T-helper 2 cell treated with Interferon-gamma antibody and Interleukin-4, amounts not matched to agents 100 ng/mL and 5 ng/mL, for 36 hours (primary cell): Measurements from ENCODE around the gene NAB1. TPM values are rescaled to one million over a fixed set of nuclear protein-coding genes. Genes with fewer than 3 reads are reported as not detected.
"Not testable (repeated sequence)": the region's sequence is repeated elsewhere in the genome, so short reads cannot be mapped to it uniquely, and the experiment has no call there.

Source experiments
- intact Hi-C: fragments of 100-400 bp; cut with micrococcal nuclease; formaldehyde crosslinking; loops from one replicate; pipeline ENCODE4 v1.15.1; 2023
- total RNA-seq: library from RNA; stranded (reverse); gene quantifications from 2 replicates; pipeline ENCODE4 v1.2.3, GENCODE V29; 2022

Gene NAB1
- total RNA-seq, 1 donor from 2014 or later, result 27.0 TPM

DNA sequence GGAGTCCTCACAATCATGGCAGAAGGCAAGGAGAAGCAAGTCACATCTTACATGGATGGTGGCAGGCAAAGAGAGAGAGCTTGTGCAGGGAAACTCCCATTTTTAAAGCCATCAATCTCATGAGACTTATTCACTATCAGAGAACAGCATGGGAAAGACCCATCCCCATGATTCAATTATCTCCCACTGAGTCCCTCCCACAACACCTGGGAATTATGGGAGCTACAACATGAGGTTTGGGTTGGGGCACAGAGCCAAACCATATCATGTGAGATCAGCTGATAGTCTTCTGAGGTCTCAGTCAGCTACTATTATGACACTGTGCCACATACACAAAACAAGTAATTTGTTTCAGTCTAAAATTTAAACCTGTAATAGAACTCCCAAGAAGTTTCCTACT, 59.8 kb downstream of the NAB1 start:
- intact Hi-C loops, result not testable (repeated sequence)

DNA sequence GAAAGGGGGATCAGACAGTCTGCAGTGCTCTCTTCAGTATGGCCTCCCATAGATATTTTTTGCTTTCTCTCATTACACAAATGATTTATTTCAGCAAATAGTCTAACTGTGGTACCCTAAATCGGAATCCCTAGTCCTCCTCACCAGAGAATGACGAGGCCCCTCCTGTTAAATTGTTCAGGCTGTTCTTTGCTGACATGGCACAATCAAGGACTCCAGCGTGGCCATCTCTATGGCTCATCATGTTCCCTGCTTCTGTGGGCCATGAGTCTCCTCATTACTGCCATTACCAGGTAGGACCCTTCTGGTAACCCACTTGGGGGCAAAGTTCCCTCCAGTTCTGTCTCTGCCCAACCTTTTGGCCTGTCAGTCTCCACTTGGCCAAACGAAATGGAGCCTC, 62.2 kb downstream of the NAB1 start:
- intact Hi-C loops, result no loop called here

DNA sequence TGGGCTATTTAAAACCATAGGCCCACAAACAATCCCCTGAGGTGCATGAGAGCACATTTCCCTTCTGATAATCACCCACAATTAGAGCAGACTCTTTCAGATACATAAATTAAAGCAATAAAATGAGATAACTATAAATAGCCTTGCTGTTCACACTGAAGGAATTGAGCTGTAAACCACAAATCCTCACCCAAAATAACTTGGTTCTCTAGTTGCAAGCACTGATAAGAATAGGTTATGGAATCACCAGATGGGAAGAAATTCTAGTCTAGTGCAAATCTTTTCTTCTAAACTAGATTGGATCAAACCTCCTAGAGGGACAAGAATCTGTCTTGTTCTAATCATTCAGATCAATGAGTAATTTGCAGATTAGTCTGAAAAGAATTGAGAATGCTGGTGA, 64.6 kb downstream of the NAB1 start:
- intact Hi-C loops, result no loop called here

DNA sequence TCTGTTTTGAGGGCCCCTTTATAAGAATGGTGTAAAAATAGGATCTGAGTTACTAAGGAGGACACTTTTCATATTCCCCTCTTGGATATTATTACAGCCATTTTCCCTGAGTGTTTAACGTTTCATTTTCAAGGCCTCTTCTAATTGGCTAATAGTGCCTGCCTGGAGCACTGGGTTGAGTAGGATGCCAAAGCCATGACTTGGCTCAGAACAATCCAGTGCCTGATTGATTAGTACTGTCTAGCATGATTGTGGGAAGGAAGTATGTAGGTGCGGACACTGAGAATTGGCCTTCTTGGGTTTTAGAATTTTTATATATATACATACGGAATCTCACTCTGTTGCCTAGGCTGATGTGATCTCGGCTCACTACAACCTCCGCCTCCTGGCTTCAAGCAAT, 66.1 kb downstream of the NAB1 start:
- intact Hi-C loops, result no loop called here

DNA sequence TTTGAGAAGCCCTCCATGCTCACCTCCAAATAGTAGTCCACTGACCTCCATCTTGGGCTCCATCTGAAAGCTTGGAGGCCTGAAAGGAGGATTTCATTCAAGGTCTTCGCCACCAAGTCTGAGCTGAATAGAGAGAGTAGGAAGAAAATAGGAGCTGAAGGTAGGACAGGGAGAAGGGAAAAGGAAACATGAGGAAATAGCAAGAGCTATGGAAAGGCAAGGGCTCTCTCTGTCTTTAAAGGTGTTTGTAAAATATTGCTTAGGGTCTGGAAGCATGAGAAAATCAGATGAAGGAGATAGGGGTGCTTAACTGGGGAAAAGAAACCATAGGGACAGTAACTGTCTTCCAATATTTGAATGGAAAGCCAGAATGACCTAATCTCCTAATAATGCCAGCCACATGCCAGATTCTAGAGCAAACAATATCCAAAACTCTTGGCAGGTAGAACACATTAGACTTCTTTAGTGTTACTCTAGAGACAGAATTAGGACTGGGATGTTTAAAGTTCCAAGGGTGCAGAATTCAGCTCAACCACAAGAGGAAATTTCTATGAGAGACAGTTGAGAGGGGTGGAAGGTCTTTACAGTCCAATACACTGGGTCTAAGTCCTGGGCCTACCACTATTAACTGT, 67.4 kb downstream of the NAB1 start:
- intact Hi-C loops, result no loop called here

DNA sequence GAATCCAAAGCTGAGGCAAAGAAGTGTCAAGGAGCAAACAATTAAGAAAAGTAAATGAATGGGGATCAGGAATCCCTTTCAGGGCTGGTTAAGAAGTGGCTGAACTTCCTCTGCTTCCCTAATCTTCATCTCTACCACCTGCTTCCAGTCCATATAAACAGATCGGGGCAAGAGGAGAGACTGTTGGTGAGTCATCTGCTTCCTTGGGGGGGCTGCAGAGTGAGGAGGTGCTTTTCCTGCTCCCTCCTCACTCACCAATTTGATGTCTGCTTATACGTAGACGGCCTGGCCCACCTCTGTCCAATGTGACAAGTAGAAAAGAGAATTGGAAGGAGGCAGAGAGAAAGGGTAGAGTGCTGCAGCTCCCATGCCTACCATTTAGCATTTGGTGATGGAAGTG, 68.4 kb downstream of the NAB1 start:
- intact Hi-C loops, result no loop called here

DNA sequence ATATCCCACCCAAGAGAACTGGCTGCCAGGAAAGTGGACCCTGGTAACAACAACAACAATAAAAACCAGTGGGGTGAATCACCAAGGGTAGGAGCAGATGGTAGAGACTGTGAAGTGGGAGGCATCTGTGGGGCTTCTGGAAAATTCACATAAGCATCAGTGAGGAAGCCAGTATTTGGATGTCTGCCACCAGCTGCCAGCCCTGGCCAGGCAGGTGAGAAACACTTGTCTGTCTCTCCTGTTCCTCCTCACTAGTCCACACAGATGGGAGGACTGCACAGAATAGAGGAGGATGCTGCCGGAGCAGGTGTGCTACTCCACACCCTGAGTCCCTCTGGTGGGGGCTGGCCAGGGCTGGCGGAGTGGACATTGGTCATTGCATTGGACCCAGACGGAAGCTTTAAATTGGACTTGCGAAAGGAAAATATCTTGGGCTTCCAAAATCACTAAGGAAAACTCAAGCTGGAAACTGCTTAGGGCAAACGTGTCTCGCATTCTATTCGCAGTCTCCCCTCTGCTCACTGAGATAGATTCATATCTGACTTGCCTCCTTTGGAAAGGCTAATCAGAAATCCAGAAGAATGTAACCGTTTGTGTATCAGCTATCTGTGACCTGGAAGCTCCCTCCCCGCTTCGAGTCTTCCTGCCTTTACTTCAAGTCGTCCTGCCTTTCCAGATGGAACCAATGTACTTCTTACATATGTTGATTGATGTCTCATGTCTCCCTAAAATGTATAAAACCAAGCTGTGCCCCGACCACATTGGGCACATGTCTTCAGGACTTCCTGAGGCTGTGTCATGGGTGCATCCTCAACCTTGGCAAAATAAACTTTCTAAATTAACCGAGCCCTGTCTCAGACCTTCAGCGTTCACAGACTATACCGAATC, 69.1 kb downstream of the NAB1 start:
- intact Hi-C loops, result no loop called here

DNA sequence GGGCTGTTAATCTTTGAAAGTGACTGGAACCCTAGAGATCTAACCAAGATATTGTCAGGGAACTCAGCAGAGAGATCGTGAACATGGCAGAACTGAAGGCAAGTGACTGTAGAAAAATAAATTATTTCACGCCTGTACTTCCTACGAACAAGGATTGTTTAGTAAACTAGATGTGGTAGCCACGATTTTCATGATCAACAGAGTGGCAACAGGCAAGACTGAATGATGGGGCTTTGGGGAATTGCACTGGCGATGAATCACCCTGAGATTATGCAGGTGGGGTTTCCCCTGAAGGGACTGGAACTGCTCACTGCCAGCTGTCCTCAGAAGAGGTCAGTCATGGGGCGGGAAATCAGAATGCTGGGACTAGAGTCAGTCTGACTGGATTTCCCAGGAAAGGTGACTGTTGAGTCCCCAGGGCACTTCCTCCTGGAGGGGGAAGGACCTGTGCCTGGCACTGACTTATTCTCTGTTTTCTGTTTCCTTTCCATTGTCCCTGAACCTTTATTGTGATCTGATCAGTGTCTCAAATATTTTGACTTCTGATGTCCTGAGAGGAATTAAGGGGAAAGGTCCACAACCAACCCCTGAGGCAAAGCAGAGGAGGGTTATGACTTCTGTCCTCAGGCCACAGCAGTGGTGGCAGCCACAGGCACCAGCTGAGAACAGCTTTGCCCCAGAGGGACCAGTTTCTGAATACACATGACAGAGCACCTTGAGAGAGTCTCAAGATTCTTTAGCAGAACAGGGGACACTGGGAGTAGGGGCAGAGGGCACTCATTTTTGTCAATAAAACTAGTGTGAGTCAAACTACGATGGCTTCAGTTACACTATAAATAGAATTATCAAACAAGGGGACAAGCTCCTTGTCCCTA, 70.0 kb downstream of the NAB1 start:
- intact Hi-C loops, result no loop called here

DNA sequence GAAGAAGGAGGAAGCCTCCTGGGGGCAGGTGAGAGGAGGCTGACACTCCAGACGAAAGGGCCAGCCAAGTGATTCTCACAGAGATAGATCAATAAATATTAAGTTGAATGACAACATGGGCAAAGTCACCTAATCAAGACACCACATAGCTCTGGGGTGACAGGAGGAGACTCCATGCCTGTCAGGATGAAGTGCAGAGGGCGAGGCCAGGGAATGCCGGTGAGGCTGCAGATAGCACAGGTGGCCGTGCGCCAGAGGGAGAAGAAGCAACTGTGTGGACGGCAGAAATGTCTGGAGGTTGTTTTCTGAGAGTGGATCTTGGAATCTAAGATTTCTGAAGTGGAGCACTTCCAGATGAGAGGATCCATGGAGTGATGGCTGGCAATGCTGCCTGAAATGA, 71.4 kb downstream of the NAB1 start:
- intact Hi-C loops, result loop anchor here (5.0 kb wide), 2 partner anchors 38 to 42 kb away; no protein-coding TSS in a partner anchor

DNA sequence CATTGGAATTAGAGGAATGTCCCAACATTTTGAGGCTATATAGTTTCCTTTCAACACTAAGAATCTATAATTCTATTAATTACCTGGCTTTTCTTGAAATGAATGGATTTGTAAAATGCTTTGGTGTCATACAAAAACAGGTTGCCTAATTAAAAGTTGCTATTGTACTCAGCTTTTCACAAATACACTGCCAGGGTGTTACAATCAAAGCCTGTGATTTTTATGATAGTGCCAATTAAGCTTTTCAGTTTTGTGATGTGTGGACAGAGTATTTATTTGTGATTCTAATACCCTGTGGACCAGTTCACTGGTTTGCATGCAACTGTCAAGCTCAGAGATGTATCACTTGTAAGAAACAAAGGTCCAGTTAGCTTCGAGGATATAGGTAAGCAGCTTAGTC, 71.8 kb downstream of the NAB1 start:
- intact Hi-C loops, result loop anchor here (5.0 kb wide), 2 partner anchors 38 to 42 kb away; no protein-coding TSS in a partner anchor

DNA sequence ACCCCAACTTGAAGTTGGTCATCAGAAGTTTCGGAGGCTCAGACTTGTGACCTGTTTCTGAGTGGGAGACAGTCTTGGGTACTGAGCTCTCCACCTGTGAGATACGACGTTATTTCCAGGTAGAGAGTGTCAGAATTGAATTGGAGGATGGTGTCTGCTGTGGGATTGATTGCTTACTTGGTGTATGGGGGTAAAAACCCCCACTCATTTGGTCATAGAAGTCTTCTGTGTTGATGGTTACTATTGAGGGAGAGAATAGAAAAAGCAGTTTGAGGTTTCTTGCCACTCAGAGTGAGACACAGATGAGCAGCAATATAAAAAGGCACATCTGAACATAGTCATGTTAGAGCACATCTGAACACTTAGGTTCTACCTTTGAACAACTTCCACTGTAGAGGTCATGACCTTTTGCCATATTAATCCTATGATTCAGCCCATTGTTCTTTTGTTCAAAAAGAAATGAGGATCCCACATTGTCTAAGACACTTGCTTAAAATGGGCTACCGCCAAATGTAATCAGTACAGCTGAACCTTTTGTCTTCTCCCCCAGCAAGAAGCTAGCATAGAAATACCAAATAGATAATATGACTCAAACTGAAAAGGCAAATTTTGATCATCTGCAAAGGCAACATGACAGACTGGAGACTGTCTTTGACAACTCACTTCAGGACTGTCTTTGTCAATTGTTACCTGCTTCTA, 73.3 kb downstream of the NAB1 start:
- intact Hi-C loops, result loop anchor here (5.0 kb wide), 2 partner anchors 40 kb away; no protein-coding TSS in a partner anchor

DNA sequence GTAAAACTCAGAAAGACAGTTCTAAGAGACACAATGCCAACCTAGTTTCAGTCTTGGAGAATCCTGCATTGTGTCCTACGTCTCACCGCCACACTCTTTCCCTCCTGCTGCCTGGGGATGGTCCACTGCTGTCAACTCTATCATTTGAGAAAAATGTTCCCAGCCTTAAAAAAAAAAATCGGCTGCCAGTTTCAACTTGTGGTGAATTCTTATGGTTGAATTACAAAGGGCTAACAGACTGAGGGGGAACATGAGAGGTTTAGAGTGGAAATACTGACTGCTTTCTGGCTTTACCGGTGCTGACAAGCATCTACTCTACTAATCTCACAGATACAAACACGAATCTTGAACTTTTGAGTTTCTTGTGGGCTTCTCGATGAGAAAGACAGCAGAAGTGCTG, 74.0 kb downstream of the NAB1 start:
- intact Hi-C loops, result loop anchor here (5.0 kb wide), 2 partner anchors 39 to 41 kb away; no protein-coding TSS in a partner anchor

DNA sequence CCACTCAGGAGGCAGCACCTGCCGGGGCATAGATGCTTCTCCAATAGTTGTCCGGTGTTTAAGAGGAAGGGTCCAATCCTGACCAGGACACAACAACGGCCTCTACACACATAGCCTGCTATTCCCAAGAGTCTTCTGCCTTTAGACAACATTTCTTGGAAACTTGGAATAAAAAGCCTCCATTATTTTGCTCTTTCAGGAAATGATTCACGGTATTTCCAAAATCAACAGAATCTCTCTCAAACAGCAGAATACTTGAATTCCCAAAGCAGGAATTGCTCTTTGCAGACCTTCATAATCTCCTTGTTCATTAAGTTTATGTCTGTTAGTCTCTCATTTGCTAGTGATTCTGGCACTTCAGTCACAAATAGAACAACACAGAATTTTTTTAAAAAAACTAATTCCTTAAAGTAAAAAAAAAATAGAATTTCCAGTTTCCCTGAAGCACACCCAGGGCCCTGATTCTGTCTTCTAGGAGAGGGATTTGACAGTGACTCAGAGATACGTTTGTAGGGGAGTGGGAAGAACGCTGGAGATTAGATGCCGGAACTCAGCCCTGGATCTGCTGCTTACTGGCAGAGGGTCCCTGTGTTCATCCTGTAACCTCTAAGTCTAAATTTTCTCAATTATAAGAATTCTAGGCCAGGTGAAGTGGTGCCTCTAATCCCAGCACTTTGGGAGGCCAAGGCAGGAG, 74.7 kb downstream of the NAB1 start:
- intact Hi-C loops, result loop anchor here (5.0 kb wide), 2 partner anchors 39 to 41 kb away; no protein-coding TSS in a partner anchor

DNA sequence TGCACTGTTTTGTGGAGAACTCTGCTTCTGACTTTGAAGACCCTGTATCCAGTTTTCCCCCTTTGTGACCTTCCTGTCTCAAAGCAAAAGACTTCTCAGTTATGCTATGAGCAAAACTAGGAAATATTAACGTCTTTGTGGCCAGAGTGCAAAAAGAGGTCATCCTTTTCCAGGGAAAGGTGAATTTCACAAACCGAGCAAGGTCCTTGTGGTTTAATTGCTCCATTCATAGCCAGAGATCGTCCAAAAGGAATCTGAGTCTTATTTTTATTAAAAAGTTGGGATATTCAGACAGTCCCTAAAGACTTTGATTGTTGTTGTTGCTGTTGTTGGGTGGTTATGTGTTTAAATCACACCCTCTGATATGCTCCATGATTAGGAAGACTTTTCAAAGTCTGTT, 77.4 kb downstream of the NAB1 start:
- intact Hi-C loops, result no loop called here

DNA sequence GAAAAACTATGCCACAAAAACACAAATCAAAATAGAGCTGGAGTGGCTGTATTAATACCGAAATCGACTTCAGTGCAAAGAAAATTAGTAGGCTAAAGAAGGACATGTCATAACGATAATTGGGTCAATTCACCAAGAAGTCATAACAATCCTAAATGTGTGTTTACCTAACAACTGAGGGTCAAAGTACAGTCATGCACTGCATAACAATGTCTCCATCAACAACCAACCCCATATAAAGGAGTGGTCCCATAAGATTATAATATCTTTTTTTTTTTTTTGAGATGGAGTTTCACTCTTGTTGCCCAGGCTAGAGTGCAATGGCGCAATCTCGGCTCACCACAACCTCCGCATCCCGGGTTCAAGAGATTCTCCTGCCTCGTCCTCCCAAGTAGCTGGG, 87.5 kb downstream of the NAB1 start:
- intact Hi-C loops, result no loop called here

DNA sequence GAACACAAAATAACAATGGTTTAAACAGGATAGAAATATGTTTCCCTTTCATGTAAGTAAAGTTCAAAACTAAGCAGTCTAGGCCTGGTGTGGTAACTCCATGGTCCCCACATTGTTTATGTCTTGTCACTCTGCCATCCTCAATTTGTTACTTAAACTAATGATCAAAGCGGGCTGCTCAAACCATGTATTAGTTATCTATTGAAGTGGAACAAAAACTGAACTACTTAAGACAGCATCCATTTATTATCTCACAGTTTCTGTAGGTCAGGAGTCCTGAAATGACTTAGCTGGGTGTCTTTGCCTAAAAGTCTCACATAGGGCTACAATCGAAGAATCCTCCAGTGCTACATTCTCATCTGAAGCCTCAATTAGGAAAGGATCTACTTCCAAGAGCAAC, 91.6 kb downstream of the NAB1 start:
- intact Hi-C loops, result no loop called here
